OCI-LY3 (cell line): ENCODE data around the gene OSBPL8.

Source experiments
- EZH2phosphoT487 ChIP-seq: fragments of 200-600 bp; shearing (Covaris generic); IDR thresholded peaks from 2 replicates; pipeline ENCODE4 v1.6.1; 2018; ENCODE audit warnings: antibody characterized with exemption, mixed run types, low read depth
- TF ChIP-seq, protein P1 (sequence below): fragments of 200-600, 300-600 bp; sonication (generic); IDR thresholded peaks from 2 replicates; pipeline ENCODE4 v1.5.1; 2014; ENCODE audit warnings: antibody characterized with exemption, low read length, low read depth

DNA sequence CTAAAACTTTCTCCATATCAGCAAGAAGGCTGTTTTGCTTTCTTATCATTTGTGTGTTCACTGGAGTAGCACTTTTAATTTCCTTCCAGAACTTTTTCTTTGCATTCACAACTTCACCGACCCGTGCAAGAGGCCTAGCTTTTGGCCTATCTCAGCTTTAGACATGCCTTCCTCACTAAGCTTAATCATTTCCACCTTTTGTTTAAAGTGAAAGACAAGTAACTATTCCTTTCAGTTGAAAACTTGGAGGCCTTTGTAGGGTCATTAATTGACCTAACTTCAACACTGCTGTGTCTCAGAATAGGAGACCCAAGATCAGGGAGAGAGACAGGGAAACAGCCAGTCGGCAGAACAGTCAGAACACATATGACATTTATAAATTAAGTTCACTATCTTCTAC lies 250.7 kb downstream of the OSBPL8 start:
- TF ChIP-seq, protein P1, sequence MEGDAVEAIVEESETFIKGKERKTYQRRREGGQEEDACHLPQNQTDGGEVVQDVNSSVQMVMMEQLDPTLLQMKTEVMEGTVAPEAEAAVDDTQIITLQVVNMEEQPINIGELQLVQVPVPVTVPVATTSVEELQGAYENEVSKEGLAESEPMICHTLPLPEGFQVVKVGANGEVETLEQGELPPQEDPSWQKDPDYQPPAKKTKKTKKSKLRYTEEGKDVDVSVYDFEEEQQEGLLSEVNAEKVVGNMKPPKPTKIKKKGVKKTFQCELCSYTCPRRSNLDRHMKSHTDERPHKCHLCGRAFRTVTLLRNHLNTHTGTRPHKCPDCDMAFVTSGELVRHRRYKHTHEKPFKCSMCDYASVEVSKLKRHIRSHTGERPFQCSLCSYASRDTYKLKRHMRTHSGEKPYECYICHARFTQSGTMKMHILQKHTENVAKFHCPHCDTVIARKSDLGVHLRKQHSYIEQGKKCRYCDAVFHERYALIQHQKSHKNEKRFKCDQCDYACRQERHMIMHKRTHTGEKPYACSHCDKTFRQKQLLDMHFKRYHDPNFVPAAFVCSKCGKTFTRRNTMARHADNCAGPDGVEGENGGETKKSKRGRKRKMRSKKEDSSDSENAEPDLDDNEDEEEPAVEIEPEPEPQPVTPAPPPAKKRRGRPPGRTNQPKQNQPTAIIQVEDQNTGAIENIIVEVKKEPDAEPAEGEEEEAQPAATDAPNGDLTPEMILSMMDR = no peak
- TF ChIP-seq EZH2phosphoT487 = no peak
